Measurements from ENCODE around the gene PARVA.
"Not testable (repeated sequence)": the region's sequence is repeated elsewhere in the genome, so short reads cannot be mapped to it uniquely, and the experiment has no call there.

Gene PARVA

GRCh38 chr11:12357697-12358096 is 19.7 kb upstream of the PARVA start:
- not testable (repeated sequence) for H3K4me3 ChIP-seq (ENCODE audit: low read length); H3K27ac ChIP-seq (ENCODE audit: low read length); H3K4me1 ChIP-seq (ENCODE audit: control insufficient read depth, insufficient read depth, low read length); DNase-seq (ENCODE audit: low read depth, low spot score); H3K27me3 ChIP-seq (ENCODE audit: control insufficient read depth, insufficient read depth, low read length); H3K9me3 ChIP-seq (ENCODE audit: control insufficient read depth, insufficient read depth, low read length); H3K36me3 ChIP-seq (ENCODE audit: control insufficient read depth, insufficient read depth, low read length)
- WGBS (ENCODE audit: insufficient coverage, insufficient read length): no CpG with 5 or more reads among the region's 3 CpGs

- no CpG with 5 or more reads among the region's 12 CpGs for WGBS (ENCODE audit: insufficient coverage, insufficient read length)
- no peaks in the 10 kb centered on the region for H3K4me1 ChIP-seq (ENCODE audit: control insufficient read depth, insufficient read depth, low read length)
- no peaks in the 10 kb centered on the region for H3K36me3 ChIP-seq (ENCODE audit: control insufficient read depth, insufficient read depth, low read length)
These were observed 18.8 kb upstream of the PARVA start for GRCh38 chr11:12358302-12359188.

GRCh38 chr11:12359761-12360160 is 17.6 kb upstream of the PARVA start:
- H3K4me1 ChIP-seq (ENCODE audit: control insufficient read depth, insufficient read depth, low read length): no peaks in the 10 kb centered on the region
- H3K27me3 ChIP-seq (ENCODE audit: control insufficient read depth, insufficient read depth, low read length): no peaks in the 10 kb centered on the region
- no CpG with 5 or more reads among the region's 5 CpGs for WGBS (ENCODE audit: insufficient coverage, insufficient read length)
- H3K36me3 ChIP-seq (ENCODE audit: control insufficient read depth, insufficient read depth, low read length): no peaks in the 10 kb centered on the region
- H3K4me3 ChIP-seq (ENCODE audit: low read length): no peak overlapping the region
- H3K27ac ChIP-seq (ENCODE audit: low read length): no peak overlapping the region
- H3K9me3 ChIP-seq (ENCODE audit: control insufficient read depth, insufficient read depth, low read length): no peaks in the 10 kb centered on the region
- no peak for DNase-seq (ENCODE audit: low read depth, low spot score)

More at GRCh38 chr11:12358302-12359188, 18.8 kb upstream of the PARVA start:
- no peak for DNase-seq (ENCODE audit: low read depth, low spot score)
- H3K9me3 ChIP-seq (ENCODE audit: control insufficient read depth, insufficient read depth, low read length): no peaks in the 10 kb centered on the region
- no peaks in the 10 kb centered on the region for H3K27me3 ChIP-seq (ENCODE audit: control insufficient read depth, insufficient read depth, low read length)
- no peak overlapping the region for H3K4me3 ChIP-seq (ENCODE audit: low read length)
- no peak overlapping the region for H3K27ac ChIP-seq (ENCODE audit: low read length)

GRCh38 chr11:12361682-12362081 is 15.7 kb upstream of the PARVA start:
- no peaks in the 10 kb centered on the region for H3K27me3 ChIP-seq (ENCODE audit: control insufficient read depth, insufficient read depth, low read length)
- no CpG with 5 or more reads among the region's 3 CpGs for WGBS (ENCODE audit: insufficient coverage, insufficient read length)
- H3K27ac ChIP-seq (ENCODE audit: low read length): no peak overlapping the region
- peaks cover 1% of the 10 kb centered on the region; the same call in 1 of the 2 replicates for H3K4me1 ChIP-seq (ENCODE audit: control insufficient read depth, insufficient read depth, low read length)
- no peak overlapping the region for H3K4me3 ChIP-seq (ENCODE audit: low read length)
- no peaks in the 10 kb centered on the region for H3K9me3 ChIP-seq (ENCODE audit: control insufficient read depth, insufficient read depth, low read length)
- no peak for DNase-seq (ENCODE audit: low read depth, low spot score)
- H3K36me3 ChIP-seq (ENCODE audit: control insufficient read depth, insufficient read depth, low read length): no peaks in the 10 kb centered on the region

GRCh38 chr11:12362857-12363256 is 14.5 kb upstream of the PARVA start:
- H3K27ac ChIP-seq (ENCODE audit: low read length): no peak overlapping the region
- DNase-seq (ENCODE audit: low read depth, low spot score): no peak
- H3K4me3 ChIP-seq (ENCODE audit: low read length): no peak overlapping the region
- H3K27me3 ChIP-seq (ENCODE audit: control insufficient read depth, insufficient read depth, low read length): no peaks in the 10 kb centered on the region
- H3K36me3 ChIP-seq (ENCODE audit: control insufficient read depth, insufficient read depth, low read length): no peaks in the 10 kb centered on the region
- WGBS (ENCODE audit: insufficient coverage, insufficient read length): no CpG with 5 or more reads among the region's 2 CpGs
- H3K4me1 ChIP-seq (ENCODE audit: control insufficient read depth, insufficient read depth, low read length): peaks cover 1% of the 10 kb centered on the region; the same call in 1 of the 2 replicates
- no peaks in the 10 kb centered on the region for H3K9me3 ChIP-seq (ENCODE audit: control insufficient read depth, insufficient read depth, low read length)

GRCh38 chr11:12363373-12363772 is 14.0 kb upstream of the PARVA start:
- no peak overlapping the region for H3K27ac ChIP-seq (ENCODE audit: low read length)
- peaks cover 1% of the 10 kb centered on the region; the same call in 1 of the 2 replicates for H3K4me1 ChIP-seq (ENCODE audit: control insufficient read depth, insufficient read depth, low read length)
- no peaks in the 10 kb centered on the region for H3K36me3 ChIP-seq (ENCODE audit: control insufficient read depth, insufficient read depth, low read length)
- WGBS (ENCODE audit: insufficient coverage, insufficient read length): no CpG with 5 or more reads among the region's 1 CpG
- no peak overlapping the region for H3K4me3 ChIP-seq (ENCODE audit: low read length)
- H3K9me3 ChIP-seq (ENCODE audit: control insufficient read depth, insufficient read depth, low read length): no peaks in the 10 kb centered on the region
- H3K27me3 ChIP-seq (ENCODE audit: control insufficient read depth, insufficient read depth, low read length): no peaks in the 10 kb centered on the region
- no peak for DNase-seq (ENCODE audit: low read depth, low spot score)

- H3K36me3 ChIP-seq (ENCODE audit: control insufficient read depth, insufficient read depth, low read length); H3K4me3 ChIP-seq (ENCODE audit: low read length); H3K9me3 ChIP-seq (ENCODE audit: control insufficient read depth, insufficient read depth, low read length); H3K27ac ChIP-seq (ENCODE audit: low read length); H3K27me3 ChIP-seq (ENCODE audit: control insufficient read depth, insufficient read depth, low read length); DNase-seq (ENCODE audit: low read depth, low spot score); H3K4me1 ChIP-seq (ENCODE audit: control insufficient read depth, insufficient read depth, low read length): not testable (repeated sequence)
- no CpG with 5 or more reads among the region's 14 CpGs for WGBS (ENCODE audit: insufficient coverage, insufficient read length)
These were observed 11.3 kb upstream of the PARVA start for GRCh38 chr11:12365965-12366575.

GRCh38 chr11:12367057-12367456 is 10.3 kb upstream of the PARVA start:
- no CpG with 5 or more reads among the region's 6 CpGs for WGBS (ENCODE audit: insufficient coverage, insufficient read length)

GRCh38 chr11:12372111-12372510 is 5.3 kb upstream of the PARVA start:
- H3K4me3 ChIP-seq (ENCODE audit: low read length): no peak overlapping the region
- no peaks in the 10 kb centered on the region; the same call in 1 of the 2 replicates for H3K27me3 ChIP-seq (ENCODE audit: control insufficient read depth, insufficient read depth, low read length)
- no peaks in the 10 kb centered on the region for H3K36me3 ChIP-seq (ENCODE audit: control insufficient read depth, insufficient read depth, low read length)
- no peaks in the 10 kb centered on the region for H3K9me3 ChIP-seq (ENCODE audit: control insufficient read depth, insufficient read depth, low read length)
- no CpG with 5 or more reads among the region's 1 CpG for WGBS (ENCODE audit: insufficient coverage, insufficient read length)
- H3K4me1 ChIP-seq (ENCODE audit: control insufficient read depth, insufficient read depth, low read length): 0 out of 2 replicates have a peak, but pooled peaks cover 3% of the 10 kb centered on the region
- H3K27ac ChIP-seq (ENCODE audit: low read length): no peak overlapping the region
- DNase-seq (ENCODE audit: low read depth, low spot score): no peak

More at GRCh38 chr11:12367057-12367456, 10.3 kb upstream of the PARVA start:
- H3K27me3 ChIP-seq (ENCODE audit: control insufficient read depth, insufficient read depth, low read length); H3K27ac ChIP-seq (ENCODE audit: low read length); H3K4me1 ChIP-seq (ENCODE audit: control insufficient read depth, insufficient read depth, low read length); H3K36me3 ChIP-seq (ENCODE audit: control insufficient read depth, insufficient read depth, low read length); H3K9me3 ChIP-seq (ENCODE audit: control insufficient read depth, insufficient read depth, low read length); H3K4me3 ChIP-seq (ENCODE audit: low read length); DNase-seq (ENCODE audit: low read depth, low spot score): not testable (repeated sequence)

- no peak for DNase-seq (ENCODE audit: low read depth, low spot score)
- Histone ChIP-seq H3K4me1 (ENCODE audit: control insufficient read depth, insufficient read depth, low read length) (0 out of 2 replicates have a peak, but pooled peaks cover 3% of the 10 kb centered on the region), H3K9me3 (ENCODE audit: control insufficient read depth, insufficient read depth, low read length) (no peaks in the 10 kb centered on the region), H3K27me3 (ENCODE audit: control insufficient read depth, insufficient read depth, low read length) (no peaks in the 10 kb centered on the region; the same call in 1 of the 2 replicates), H3K4me3 (ENCODE audit: low read length) (no peak overlapping the region), H3K36me3 (ENCODE audit: control insufficient read depth, insufficient read depth, low read length) (no peaks in the 10 kb centered on the region), H3K27ac (ENCODE audit: low read length) (no peak overlapping the region)
- WGBS (ENCODE audit: insufficient coverage, insufficient read length): no CpG with 5 or more reads among the region's 7 CpGs
These were observed 1.7 kb upstream of the PARVA start for GRCh38 chr11:12375720-12376119.

All from iPS DF 6.9 (cell line).